Measurements from ENCODE around the gene GPR55.

The GPR55 gene

GRCh38 chr2:230870544-230871360 is 54.3 kb downstream of the GPR55 start:
- no peak for TF ChIP-seq CTCF (IDR thresholded peaks at IDR 0.05)
- H3K4me1 ChIP-seq (ENCODE audit: control insufficient read depth in 1 of 2, insufficient read depth in 1 of 2, low read depth in 1 of 2, low read length in 1 of 2): peaks cover 36 to 42% of the 10 kb centered on the region in 2 experiments
- H3K9me3 ChIP-seq: no peaks in the 10 kb centered on the region
- H3K36me3 ChIP-seq: no peaks in the 10 kb centered on the region
- H3K4me3 ChIP-seq (ENCODE audit: low read depth in 1 of 2, low read length in 1 of 2): no peak overlapping the region
- no peak overlapping the region for H3K27ac ChIP-seq
- H3K27me3 ChIP-seq: peaks cover 12% of the 10 kb centered on the region

DNA sequence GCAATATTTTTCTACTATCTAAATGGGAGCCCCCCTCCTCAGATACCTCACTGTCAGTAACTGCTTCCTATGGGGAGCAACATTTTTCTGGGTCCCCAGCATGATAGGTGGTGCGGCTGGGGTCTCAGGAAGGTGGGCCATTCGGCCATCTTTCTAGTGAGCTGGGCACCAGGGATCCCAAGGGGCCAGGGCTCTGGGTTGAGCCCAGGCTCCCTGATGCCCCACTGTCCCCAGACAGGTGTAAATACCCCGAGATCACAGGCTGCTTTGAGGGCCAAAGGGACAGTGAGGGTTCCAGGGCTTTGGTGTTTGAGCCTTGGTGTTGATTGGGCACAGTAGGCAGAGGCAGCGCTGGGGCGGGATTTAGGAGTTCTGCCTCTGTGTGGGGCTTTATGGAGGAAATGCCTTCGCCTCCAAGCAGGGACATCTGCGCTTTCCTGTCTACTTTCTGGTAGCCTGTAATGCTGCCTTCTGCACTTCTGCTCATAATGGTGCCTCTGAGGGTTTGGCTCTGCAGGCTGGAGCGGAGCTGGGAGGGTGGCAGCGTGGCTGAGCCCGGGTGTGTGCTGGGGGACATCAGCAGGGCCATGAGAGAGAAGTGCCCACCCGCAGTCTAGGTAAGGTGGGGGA is 55.0 kb downstream of the GPR55 start:
- Histone ChIP-seq H3K4me1 (ENCODE audit: control insufficient read depth in 1 of 2, insufficient read depth in 1 of 2, low read depth in 1 of 2, low read length in 1 of 2) (peaks cover 43 to 49% of the 10 kb centered on the region in 2 experiments), H3K4me3 (ENCODE audit: low read depth in 1 of 2, low read length in 1 of 2) (no peak overlapping the region), H3K9me3 (no peaks in the 10 kb centered on the region), H3K27ac (no peak overlapping the region), H3K27me3 (peaks cover 20% of the 10 kb centered on the region), H3K36me3 (no peaks in the 10 kb centered on the region)
- no peak for TF ChIP-seq CTCF (IDR thresholded peaks at IDR 0.05)

- no peaks in the 10 kb centered on the region for H3K36me3 ChIP-seq
- peaks cover 48 to 56% of the 10 kb centered on the region in 2 experiments for H3K4me1 ChIP-seq (ENCODE audit: control insufficient read depth in 1 of 2, insufficient read depth in 1 of 2, low read depth in 1 of 2, low read length in 1 of 2)
- no peak overlapping the region for H3K27ac ChIP-seq
- H3K27me3 ChIP-seq: peaks cover 28% of the 10 kb centered on the region
- no peaks in the 10 kb centered on the region for H3K9me3 ChIP-seq
- H3K4me3 ChIP-seq (ENCODE audit: low read depth in 1 of 2, low read length in 1 of 2): no peak overlapping the region
- no peak for TF ChIP-seq CTCF (IDR thresholded peaks at IDR 0.05)
Measured at GRCh38 chr2:230868947-230869913, 55.8 kb downstream of the GPR55 start.

GRCh38 chr2:230868161-230868946 is 56.7 kb downstream of the GPR55 start:
- Histone ChIP-seq H3K4me1 (ENCODE audit: control insufficient read depth in 1 of 2, insufficient read depth in 1 of 2, low read depth in 1 of 2, low read length in 1 of 2) (peaks cover 50 to 58% of the 10 kb centered on the region in 2 experiments), H3K27ac (no peak overlapping the region), H3K36me3 (no peaks in the 10 kb centered on the region), H3K27me3 (peaks cover 36% of the 10 kb centered on the region), H3K4me3 (ENCODE audit: low read depth in 1 of 2, low read length in 1 of 2) (no peak overlapping the region), H3K9me3 (no peaks in the 10 kb centered on the region)
- no peak for TF ChIP-seq CTCF (IDR thresholded peaks at IDR 0.05)

Data from neutrophil (primary cell).